NCI-H1417 treated with DMSO at 0.1 percent for 48 hours (cell line): ENCODE results near the gene TMEM167A.
A peak's percentile ranks its signal among the peaks of the same experiment; 100 is the strongest.

Experiments
- DNase-seq: peaks from one replicate; lab custom pipeline; 2025; lab: John Stamatoyannopoulos, UW

Gene TMEM167A

DNA sequence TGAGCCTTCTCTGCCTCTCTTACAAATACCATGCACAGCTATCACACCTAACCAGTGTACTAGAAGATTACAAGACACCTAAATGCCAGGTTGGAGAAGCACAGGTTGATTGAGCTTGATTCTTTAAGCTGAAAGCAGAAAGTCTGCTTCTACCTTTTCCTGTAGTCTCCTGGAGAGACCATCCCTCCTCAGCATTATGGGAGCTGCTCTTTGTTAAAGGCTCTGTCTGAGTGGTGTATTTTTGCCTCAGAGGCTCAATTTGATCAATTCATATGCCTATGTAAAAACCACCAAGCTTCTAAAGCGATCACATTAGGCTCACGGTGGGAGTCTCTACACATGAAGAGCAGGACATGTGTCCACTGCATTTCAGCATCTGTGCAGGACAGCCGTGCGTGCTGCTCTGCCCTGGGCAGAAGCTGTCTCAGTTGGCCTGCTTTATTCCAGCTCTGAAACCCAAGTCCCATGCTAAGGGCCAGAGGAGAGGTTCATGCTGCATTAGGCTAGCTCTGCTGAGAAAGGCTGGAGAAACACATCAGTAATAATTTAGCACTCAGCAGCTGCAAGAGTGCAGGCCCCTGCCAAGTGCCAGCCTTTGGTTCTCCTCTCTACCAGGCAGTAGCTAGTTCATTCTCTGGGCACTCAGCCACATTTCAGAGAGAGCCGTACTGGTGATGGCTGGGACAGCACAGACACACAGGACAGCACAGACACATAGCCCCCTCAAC is 41.7 kb downstream of the TMEM167A start:
- DNase-seq = no peak

GRCh38 chr5:83034528-83035207 is 42.5 kb downstream of the TMEM167A start:
- DNase-seq = peak; percentile 24

DNA sequence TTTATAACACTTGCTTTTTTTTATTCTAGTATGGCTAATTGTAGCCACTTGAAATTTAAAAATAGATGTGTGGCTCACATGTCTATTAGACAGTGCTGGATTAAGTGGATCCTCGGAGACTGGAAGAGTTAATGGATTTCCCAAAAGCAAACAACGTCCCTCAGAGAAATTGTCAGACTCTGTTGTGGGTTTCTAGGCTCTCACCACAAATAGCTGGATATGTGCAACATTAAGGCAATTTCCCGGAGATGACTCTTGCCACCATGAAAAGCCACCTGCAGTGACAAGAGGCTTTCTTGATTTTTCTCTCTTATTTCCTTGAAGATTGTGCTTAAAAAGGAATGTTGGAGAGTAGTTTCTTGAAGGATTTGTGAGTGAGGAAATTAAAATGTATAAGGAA is 43.2 kb downstream of the TMEM167A start:
- peak; percentile 77 for DNase-seq

- DNase-seq = no peak
Measured at GRCh38 chr5:83031381-83031780, 45.8 kb downstream of the TMEM167A start.

DNA sequence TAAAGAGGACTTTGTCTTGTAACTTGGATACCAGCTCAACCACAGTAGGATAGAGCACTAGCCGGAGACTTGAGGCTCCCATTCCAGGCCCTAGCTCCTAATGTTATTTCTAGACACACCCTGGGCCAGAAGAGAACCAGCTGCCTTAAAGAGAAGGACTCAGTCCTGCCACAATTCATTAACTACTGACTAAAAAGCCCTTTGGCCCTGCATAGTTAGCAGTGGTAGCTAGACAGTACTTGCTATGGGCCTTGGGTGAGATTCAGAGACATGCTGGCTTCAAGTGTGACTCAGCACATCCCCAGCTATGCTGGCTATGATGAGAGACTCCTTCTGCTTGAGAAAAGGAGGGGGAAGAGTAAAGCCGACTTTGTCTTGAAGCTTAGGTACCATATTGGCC is 47.3 kb downstream of the TMEM167A start:
- no peak for DNase-seq

DNA sequence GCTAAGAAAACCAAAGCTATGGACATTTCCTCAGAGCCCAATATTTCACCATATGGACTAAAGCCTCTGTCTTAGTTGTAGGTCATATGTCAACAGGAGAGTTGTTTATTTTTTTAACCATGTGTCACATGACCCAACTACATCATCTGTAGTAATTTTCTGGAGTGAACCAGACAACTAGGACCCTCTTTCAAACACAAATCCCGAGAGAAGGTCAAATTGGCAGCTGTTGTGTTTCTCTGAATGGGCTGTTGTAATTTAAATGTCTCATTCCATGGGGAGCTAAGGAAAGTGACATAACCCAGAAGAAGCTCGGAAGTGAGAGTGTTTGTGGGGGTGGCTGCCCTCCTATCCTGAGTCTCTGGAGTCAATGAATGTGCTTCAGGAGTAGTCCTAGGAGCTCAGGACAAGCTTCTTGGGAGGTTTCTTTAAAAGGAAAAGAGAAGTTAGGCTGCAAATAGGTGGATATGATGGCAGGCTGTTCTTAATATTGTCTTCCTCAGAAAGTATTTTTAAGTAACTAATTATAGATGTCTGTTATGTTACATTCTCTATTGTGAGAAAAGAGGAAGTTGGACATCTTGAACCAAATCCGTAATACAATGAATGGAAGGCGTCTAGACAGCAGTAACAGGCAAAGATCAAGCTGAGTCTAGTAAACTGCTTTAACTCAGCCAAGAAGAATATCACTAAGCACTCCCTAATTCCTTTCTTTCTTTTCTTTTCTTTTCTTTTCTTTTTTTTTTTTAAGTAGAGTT is 50.1 kb downstream of the TMEM167A start:
- DNase-seq = no peak

- no peak for DNase-seq
Measured at GRCh38 chr5:83026516-83026915, 50.7 kb downstream of the TMEM167A start.

- DNase-seq = no peak
Measured at GRCh38 chr5:83025690-83026478, 51.3 kb downstream of the TMEM167A start.

DNA sequence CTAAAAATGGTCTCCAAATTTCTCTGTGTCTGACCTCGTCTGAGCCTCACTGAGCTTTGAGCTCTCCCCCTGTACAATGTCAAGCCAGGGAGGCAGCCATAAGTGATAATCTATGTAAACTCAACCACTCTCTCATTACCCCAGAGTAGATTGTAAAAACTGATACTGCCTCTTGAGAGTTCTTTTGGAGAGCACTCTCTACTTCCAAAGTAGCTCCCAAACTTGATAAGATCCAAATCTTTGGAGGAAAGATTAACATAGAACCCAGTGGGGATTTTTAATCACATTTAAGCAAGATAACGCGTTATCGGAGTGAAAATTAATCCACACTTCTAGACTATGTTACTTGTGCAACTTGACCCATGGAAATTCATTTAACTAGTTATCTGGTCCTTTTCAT is 54.9 kb downstream of the TMEM167A start:
- DNase-seq = no peak

GRCh38 chr5:83015676-83016075 is 61.5 kb downstream of the TMEM167A start:
- DNase-seq = no peak

- no peak for DNase-seq
Measured at GRCh38 chr5:83011985-83012384, 65.2 kb downstream of the TMEM167A start.

- no peak for DNase-seq
Measured at GRCh38 chr5:83009408-83009807, 67.8 kb downstream of the TMEM167A start.

- no peak for DNase-seq
Measured at GRCh38 chr5:83007755-83008154, 69.4 kb downstream of the TMEM167A start.

DNA sequence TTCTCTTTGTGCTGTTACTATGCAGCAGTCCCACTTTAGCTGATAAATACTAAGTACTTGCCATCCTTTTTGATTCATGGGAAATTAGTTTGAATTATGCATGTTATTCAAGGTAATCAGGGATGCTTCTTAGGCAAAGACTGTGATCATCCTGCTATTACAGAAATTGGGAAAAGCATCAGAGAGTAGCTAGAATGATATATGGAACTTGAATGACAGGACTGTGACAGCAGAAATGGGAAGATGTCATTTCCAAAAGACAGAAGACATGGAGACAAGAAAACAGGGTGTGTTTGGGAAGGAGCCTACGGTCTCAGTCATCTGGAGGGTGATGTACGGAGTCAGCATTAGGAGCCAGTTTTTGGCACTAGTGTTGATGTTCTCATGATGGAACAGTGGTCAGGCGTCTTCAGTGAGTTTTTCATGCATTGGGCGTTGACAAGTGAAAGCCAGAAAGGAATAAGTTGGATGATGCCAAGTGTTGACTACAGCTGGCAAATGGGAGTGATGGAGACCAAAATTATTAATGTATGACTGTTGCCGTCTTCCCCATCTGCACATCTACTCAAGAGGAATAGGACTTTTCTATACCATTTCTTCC is 70.4 kb downstream of the TMEM167A start:
- DNase-seq = no peak

- DNase-seq = no peak
Measured at GRCh38 chr5:83003791-83004190, 73.4 kb downstream of the TMEM167A start.
